Spleen (tissue), 11 donors: ENCODE measurements around the gene PTPRC. TPM values are rescaled to one million over a fixed set of nuclear protein-coding genes. Genes with fewer than 3 reads are reported as not detected.

ENCODE experiments used
- DNase-seq: peaks from one replicate; pipeline ENCODE4 v3.0.0-alpha.2; 2020
- H3K27ac ChIP-seq, 8 donors: fragments of 200-600 bp; sonication (generic) in 7 of 8; 1 replicate in 4 of 8; 2 replicates in 4 of 8; pipeline versions ENCODE4 v1.5.0 to v1.8.0; 2016 to 2021; ENCODE audit warnings: inconsistent platforms in 4 of 8, mild to moderate bottlenecking in 4 of 8, moderate library complexity in 1 of 8
- H3K27me3 ChIP-seq, 7 donors: fragments of 200-600 bp; sonication (generic) in 6 of 7; replicated peaks in 1 of 7; 1 replicate in 4 of 7; 2 replicates in 3 of 7; pipeline versions ENCODE4 v1.5.0 to v1.8.0; 2016 to 2021; ENCODE audit warnings: inconsistent platforms in 3 of 7, mild to moderate bottlenecking in 1 of 7
- H3K36me3 ChIP-seq, 6 donors: fragments of 200-600 bp; sonication (generic) in 5 of 6; 1 replicate in 4 of 6; 2 replicates in 2 of 6; pipeline versions ENCODE4 v1.5.0 to v1.8.0; 2016 to 2021; ENCODE audit warnings: inconsistent platforms in 2 of 6
- H3K4me1 ChIP-seq, 6 donors: fragments of 200-600 bp; sonication (generic) in 5 of 6; 1 replicate in 3 of 6; 2 replicates in 3 of 6; pipeline versions ENCODE4 v1.5.0 to v1.8.0; 2016 to 2021; ENCODE audit warnings: inconsistent platforms in 3 of 6
- H3K4me3 ChIP-seq, 8 donors: fragments of 200-600 bp; sonication (generic) in 7 of 8; 1 replicate in 4 of 8; 2 replicates in 4 of 8; pipeline versions ENCODE4 v1.5.0 to v1.8.0; 2016 to 2021; ENCODE audit warnings: inconsistent platforms in 4 of 8, mild to moderate bottlenecking in 4 of 8, moderate library complexity in 2 of 8
- H3K9me3 ChIP-seq, 8 donors: fragments of 200-600 bp; sonication (generic) in 7 of 8; 1 replicate in 4 of 8; 2 replicates in 4 of 8; pipeline versions ENCODE4 v1.5.0 to v1.8.0; 2016 to 2021; ENCODE audit warnings: inconsistent platforms in 4 of 8
- CTCF ChIP-seq, 11 experiments: fragments of 200-600 bp in 7 of 11; fragments of 450-650 bp in 4 of 11; sonication (generic) in 4 of 11; IDR thresholded peaks in 8 of 11; conservative IDR thresholded peaks in 3 of 11; 1 replicate in 7 of 11; 2 replicates in 4 of 11; pipeline versions ENCODE4 v1.4.0 to v1.8.0; 2016 to 2021; ENCODE audit warnings: antibody characterized with exemption in 11 of 11, inconsistent platforms in 4 of 11, mild to moderate bottlenecking in 1 of 11
- POLR2AphosphoS5 ChIP-seq, 3 donors: sonication (generic); formaldehyde crosslinking; IDR thresholded peaks; one replicate each; pipeline ENCODE4 v1.5.1; 2017; ENCODE audit warnings: antibody characterized with exemption in 3 of 3
- WGBS, 5 donors: extraction: QIAGEN DNeasy Blood & Tissue Kit in 3 of 5; methylation state at CpG; one replicate each; pipeline versions ENCODE4 v1.1.5 to v1.1.7; 2013 to 2018; 5-methylcytosine and 5-hydroxymethylcytosine counted together
- intact Hi-C: fragments of 100-400 bp; cut with DNase I; formaldehyde crosslinking; loops from one replicate; pipeline ENCODE4 v1.15.0; 2023; ENCODE audit warnings: low total_unique reads
- polyA plus RNA-seq, 3 donors: library from polyadenylated mRNA; stranded (reverse); fragments of 200-250 nt; gene quantifications; one replicate each; pipeline ENCODE4 v1.2.1, GENCODE V29; 2013
- total RNA-seq, 7 donors: library from RNA; depleted of rRNA in 3 of 7; stranded (reverse); fragments of >200 nt in 3 of 7; fragmentation: NEBNext Ultra II Directional in 4 of 7; extraction: Animal tissue kit (Norgen Biotek cat#: 25700) in 4 of 7; gene quantifications; one replicate each; pipeline versions ENCODE4 v1.1.0 to v1.2.1, GENCODE V29; 2016 to 2021
- donor health status: healthy with polysubstance abuse.
- donor health status: DM: no; HTN: no; CAD: no; lungs with moderate emphysema.
- donor health status: DM: no; HTN: no; CAD: no.
- donor health status: Bipolar disorder and iron deficiency.
- donor health status: healthy.
- donor health status: DM: no; HTN: no; CAD: no.
- donor health status: DM: yes; HTN: yes; CAD: no.

Gene PTPRC
- total and polyA plus RNA-seq, 10 donors = 79.2 to 716 (median 476) TPM

GRCh38 chr1:198657550-198658064, 18.8 kb downstream of the PTPRC start:
- H3K9me3 ChIP-seq = no peaks in the 10 kb centered on the region
- intact Hi-C loops = no loop called here
- H3K27ac ChIP-seq = peak overlapping the region; percentile 37 to 91 (median 86)
- DNase-seq = no peak
- H3K4me1 ChIP-seq = peaks cover 31 to 100% (median 95%) of the 10 kb centered on the region in 6 donors
- H3K36me3 ChIP-seq = peaks cover 0 to 18% (median 0%) of the 10 kb centered on the region in 6 donors
- no peaks in the 10 kb centered on the region for H3K27me3 ChIP-seq
- WGBS, 5 donors = 13 to 24% (median 15%) methylated on average over 3 of the region's 3 CpGs
- peak overlapping the region in 3 of 8 donors; percentile 1 to 57 (median 12) for H3K4me3 ChIP-seq
- no peak for TF ChIP-seq CTCF (IDR thresholded peaks at IDR 0.05 in 8 of 11, conservative IDR thresholded peaks at IDR 0.05 in 3 of 11)
- peak in 1 of 3 donors; percentile 15 for TF ChIP-seq POLR2AphosphoS5 (IDR thresholded peaks at IDR 0.05)

GRCh38 chr1:198660341-198661261, 21.8 kb downstream of the PTPRC start:
- intact Hi-C loops = no loop called here
- Histone ChIP-seq H3K27me3 (no peaks in the 10 kb centered on the region), H3K9me3 (no peaks in the 10 kb centered on the region), H3K4me1 (peaks cover 37 to 100% (median 91%) of the 10 kb centered on the region in 6 donors), H3K36me3 (peaks cover 0 to 22% (median 0%) of the 10 kb centered on the region in 6 donors), H3K4me3 (peak overlapping the region in 1 of 8 donors; percentile 20), H3K27ac (peak overlapping the region in 7 of 8 donors; percentile 39 to 91 (median 87))
- 47 to 64% (median 53%) methylated on average over 1 of the region's 1 CpG for WGBS, 5 donors
- TF ChIP-seq POLR2AphosphoS5 (IDR thresholded peaks at IDR 0.05) (peak in 1 of 3 donors; percentile 24), CTCF (IDR thresholded peaks at IDR 0.05 in 8 of 11, conservative IDR thresholded peaks at IDR 0.05 in 3 of 11) (no peak)
- no peak for DNase-seq

- TF ChIP-seq CTCF (IDR thresholded peaks at IDR 0.05 in 8 of 11, conservative IDR thresholded peaks at IDR 0.05 in 3 of 11) (no peak), POLR2AphosphoS5 (IDR thresholded peaks at IDR 0.05) (peak in 1 of 3 donors; percentile 62)
- WGBS, 5 donors = 61 to 68% (median 63%) methylated on average over 5 of the region's 5 CpGs
- Histone ChIP-seq H3K4me3 (peak overlapping the region in 1 of 8 donors; percentile 32), H3K27ac (peak overlapping the region; percentile 36 to 91 (median 85)), H3K27me3 (no peaks in the 10 kb centered on the region), H3K9me3 (no peaks in the 10 kb centered on the region), H3K36me3 (peaks cover 0 to 34% (median 0%) of the 10 kb centered on the region in 6 donors), H3K4me1 (peaks cover 32 to 100% (median 92%) of the 10 kb centered on the region in 6 donors)
- no peak for DNase-seq
- intact Hi-C loops = no loop called here
These were observed 24.0 kb downstream of the PTPRC start for GRCh38 chr1:198662821-198663220.
